ENCODE measurements around the gene RHBDF2.

RHBDF2 gene

DNA sequence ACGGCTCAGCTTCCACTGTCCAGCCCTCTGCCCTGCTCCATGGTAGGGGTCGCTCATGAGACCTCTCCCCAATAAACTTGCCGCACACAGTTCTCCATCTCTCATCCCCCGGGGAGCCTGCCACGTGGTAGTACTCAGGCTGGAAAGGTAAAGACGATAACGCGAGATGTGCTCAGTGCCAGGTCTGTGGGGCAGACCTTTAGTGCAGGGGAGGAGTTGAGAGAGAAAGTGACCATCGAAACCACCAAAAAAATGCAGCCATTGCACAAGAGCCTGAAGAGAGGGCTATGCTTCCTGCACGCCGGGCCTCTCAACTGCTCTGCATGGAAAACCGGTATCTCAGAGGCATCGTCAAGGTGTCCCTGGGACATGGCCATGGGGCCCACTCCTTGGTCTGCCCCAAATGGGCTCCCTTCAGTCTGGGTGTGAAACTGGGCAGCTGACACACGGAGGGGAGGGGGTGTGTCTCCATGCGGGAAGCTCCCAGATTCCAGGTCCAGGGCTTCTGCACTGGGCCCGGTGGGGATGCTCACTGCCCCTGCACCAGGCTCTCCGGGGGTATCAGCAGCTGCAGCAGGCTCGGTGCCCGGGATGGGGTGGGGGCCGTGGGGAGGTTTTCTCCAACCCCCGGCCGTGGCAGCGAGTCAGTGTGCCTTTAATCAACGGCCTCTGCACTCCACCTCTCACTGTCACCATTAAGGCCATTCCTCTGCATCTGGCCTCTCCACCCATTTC is 38.5 kb downstream of the RHBDF2 start:
- no peak overlapping the region for H3K4me3 ChIP-seq (ENCODE audit: low read depth, low read length)
- TF ChIP-seq, protein P1, sequence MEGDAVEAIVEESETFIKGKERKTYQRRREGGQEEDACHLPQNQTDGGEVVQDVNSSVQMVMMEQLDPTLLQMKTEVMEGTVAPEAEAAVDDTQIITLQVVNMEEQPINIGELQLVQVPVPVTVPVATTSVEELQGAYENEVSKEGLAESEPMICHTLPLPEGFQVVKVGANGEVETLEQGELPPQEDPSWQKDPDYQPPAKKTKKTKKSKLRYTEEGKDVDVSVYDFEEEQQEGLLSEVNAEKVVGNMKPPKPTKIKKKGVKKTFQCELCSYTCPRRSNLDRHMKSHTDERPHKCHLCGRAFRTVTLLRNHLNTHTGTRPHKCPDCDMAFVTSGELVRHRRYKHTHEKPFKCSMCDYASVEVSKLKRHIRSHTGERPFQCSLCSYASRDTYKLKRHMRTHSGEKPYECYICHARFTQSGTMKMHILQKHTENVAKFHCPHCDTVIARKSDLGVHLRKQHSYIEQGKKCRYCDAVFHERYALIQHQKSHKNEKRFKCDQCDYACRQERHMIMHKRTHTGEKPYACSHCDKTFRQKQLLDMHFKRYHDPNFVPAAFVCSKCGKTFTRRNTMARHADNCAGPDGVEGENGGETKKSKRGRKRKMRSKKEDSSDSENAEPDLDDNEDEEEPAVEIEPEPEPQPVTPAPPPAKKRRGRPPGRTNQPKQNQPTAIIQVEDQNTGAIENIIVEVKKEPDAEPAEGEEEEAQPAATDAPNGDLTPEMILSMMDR (IDR thresholded peaks at IDR 0.05; ENCODE audit: low read depth, low read length, missing control alignments): no peak

DNA sequence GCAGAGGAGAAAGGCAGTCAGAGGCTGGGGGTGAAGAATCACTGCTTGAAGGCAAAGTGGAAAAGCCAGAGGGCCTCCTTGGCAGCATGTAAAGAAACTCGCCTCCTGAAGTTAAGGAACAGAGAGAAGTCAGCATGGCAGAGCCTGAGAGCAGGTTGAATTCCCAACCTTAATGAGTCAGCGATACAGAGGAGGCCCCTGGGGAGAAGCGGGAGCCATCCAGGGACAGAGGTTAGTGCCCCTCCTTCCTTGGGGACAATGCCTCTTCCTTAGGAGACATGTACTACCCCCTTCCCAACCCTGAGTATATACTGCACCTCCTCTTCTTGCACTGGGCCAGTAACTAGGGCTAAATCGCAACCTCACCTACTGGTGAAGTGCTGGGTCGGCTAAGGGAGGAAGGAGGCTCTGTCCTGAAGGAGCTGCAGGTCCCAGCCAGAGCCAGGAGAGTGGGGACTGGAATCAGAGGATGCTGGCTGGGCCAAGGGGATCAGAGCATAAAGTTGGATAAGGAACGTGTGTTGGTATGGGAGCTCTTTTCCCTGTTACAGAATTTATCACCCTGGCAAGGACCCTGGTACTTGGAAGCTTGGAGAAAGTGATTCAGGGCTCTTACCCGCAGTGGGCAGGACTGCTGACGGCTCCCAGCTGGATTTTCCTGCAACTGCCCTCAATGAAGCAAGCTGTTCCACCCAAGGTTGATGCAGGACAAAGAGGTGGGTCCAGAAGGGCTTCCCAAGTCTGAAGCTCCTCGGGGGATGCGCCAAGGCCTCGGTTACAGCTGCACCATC is 39.3 kb downstream of the RHBDF2 start:
- DNase-seq (ENCODE audit: low read depth): no peak
- H3K4me3 ChIP-seq (ENCODE audit: low read depth, low read length): no peak overlapping the region
- TF ChIP-seq, protein P1 (IDR thresholded peaks at IDR 0.05; ENCODE audit: low read depth, low read length, missing control alignments): no peak

More for the DNA sequence above, 38.5 kb downstream of the RHBDF2 start:
- DNase-seq (ENCODE audit: low read depth): no peak

DNA sequence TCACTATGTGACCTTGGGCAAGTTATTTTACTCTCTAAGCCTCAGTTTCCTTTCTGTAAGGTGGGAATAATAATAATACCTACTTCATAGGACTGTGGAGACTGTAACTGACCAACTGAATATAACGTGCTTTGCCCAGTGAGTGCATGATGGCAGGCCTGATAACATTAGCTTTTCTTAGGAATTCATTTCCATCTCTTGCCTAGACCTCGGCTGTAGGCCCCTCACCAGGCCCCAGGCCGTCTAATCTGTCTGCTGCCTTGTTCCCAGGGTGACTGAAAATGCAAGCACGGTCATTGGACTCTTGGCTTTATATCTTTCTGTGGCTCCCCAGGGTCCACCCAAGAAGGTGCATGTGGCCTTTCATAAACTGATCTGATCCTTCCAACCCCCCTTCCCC is 41.5 kb downstream of the RHBDF2 start:
- TF ChIP-seq, protein P1 (IDR thresholded peaks at IDR 0.05; ENCODE audit: low read depth, low read length, missing control alignments): no peak
- H3K4me3 ChIP-seq (ENCODE audit: low read depth, low read length): no peak overlapping the region
- no peak for DNase-seq (ENCODE audit: low read depth)

DNA sequence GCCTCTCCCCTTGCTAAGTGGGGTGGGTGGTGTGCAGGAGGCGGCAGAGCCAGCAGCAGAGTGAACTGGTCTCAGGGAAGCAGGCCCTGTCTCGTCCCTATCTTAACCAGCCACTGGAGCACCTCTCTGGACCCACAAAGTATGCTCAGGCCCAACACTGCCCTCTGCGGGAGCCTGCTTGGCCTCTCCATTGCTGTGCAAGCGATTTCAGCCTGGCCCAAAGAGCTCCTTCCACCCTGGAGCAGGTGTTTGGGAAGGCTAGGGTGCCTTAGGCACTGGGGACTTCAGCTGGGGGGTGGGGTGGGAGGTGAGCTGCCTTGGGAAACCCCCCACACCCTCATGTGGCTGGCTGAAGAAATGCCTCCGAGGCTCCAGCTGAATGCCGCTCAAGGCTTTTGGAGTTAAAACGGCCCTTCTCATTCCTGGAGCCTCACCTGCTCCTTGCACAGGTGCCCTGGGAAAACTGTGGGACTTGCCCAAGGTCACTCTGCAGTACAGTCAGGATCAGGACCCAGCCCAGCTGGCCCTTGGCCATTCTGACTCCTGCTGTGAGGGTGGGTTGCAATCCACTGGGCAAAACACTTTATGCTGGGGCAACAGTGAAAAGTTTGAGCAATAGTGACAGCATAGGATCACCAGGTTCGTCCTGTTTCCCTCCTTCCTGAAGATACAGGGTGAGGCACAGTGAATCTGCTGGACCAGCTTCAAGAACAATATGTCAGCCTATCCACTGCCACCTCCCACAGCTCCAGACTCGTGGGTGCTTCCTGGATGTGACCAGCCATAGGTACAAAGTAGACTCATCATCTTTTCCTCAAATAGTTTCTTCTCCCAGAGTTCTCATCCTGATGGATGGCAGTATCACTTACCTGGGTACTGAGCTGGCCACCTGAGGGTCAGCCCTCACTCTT is 42.4 kb downstream of the RHBDF2 start:
- H3K4me3 ChIP-seq (ENCODE audit: low read depth, low read length): no peak overlapping the region
- no peak for DNase-seq (ENCODE audit: low read depth)
- TF ChIP-seq, protein P1 (IDR thresholded peaks at IDR 0.05; ENCODE audit: low read depth, low read length, missing control alignments): peak; percentile 81

DNA sequence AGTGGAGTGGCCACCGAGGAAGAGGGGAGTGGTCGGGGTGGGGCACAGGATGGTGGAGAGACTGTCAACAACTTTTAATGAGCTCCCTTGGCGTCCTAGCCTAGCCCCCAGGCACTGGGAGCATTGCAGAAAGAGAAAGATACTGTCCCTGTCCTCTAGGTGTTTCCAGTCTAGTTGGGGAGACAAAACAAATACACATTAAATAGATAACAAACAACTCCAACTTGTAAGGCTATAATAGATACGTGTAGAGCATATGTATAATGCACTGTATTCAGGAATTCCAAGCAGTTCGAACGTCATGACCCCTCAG is 47.8 kb downstream of the RHBDF2 start:
- no peak for DNase-seq (ENCODE audit: low read depth)
- no peak overlapping the region for H3K4me3 ChIP-seq (ENCODE audit: low read depth, low read length)
- TF ChIP-seq, protein P1 (IDR thresholded peaks at IDR 0.05; ENCODE audit: low read depth, low read length, missing control alignments): no peak

DNA sequence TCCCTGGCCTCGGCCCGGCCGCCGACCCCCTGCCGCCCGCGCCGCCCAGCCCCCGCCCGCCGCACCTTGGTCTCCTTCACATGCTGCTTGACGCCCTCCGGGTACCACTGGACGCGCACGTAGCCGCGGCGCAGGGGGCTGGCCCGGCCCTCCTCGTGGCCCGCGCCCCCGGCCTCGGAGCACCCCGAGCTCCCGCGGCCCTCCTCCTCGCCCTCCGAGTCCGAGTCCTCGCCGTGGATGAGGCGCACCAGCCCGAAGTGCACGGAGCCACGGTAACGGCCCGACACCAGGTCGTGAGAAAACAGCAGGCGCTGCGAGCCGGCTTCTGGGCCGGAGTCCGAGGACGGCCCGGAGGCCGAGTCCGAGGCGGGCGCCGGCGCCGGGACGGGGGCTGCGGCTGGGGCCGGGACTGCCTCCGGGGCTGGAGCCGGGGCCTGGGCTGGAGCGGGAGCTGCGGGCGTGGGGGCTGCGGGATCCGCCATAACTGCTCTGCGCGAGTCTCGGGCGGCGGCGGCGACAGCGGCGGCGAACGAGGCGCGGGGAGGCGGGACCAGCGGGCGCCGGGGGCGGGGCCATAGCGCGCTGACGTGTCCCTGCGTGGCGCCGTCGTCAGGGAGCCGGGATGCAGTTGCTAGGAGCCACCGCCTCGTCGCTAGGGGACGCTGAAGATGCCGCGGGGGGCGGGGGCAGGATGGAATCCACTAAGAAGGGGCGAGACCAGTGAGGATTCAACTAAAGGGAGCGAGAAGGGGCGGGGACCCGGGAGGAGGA is 48.4 kb downstream of the RHBDF2 start, which contains the start of gene UBE2O:
UBE2O (minus strand) TSS at position 493 of the 771 bp plus-strand sequence; CDS start at position 482, 11 bp downstream.
- DNase-seq (ENCODE audit: low read depth): peak; percentile 45
- TF ChIP-seq, protein P1 (IDR thresholded peaks at IDR 0.05; ENCODE audit: low read depth, low read length, missing control alignments): peak; percentile 56
- peak within 1 kb of the TSS; percentile 58 for H3K4me3 ChIP-seq (ENCODE audit: low read depth, low read length)
